Right lobe of liver (tissue), 4 donors: ENCODE data around the gene TRPV2.
"Not testable (repeated sequence)": the region's sequence is repeated elsewhere in the genome, so short reads cannot be mapped to it uniquely, and the experiment has no call there.

Experiments used
- CTCF ChIP-seq, 4 donors: fragments of 200-600 bp in 3 of 4; fragments of 450-650 bp in 1 of 4; IDR thresholded peaks; one replicate each; pipeline versions ENCODE4 v1.5.1 to v1.8.0; 2016 to 2022; ENCODE audit warnings: antibody characterized with exemption in 4 of 4, mild to moderate bottlenecking in 2 of 4
- POLR2A ChIP-seq: fragments of 450-650 bp; IDR thresholded peaks from one replicate; pipeline ENCODE4 v1.6.1; 2017; ENCODE audit warnings: antibody characterized with exemption, mild to moderate bottlenecking
- donor health status: DM: no; HTN: no; CAD: no.
- donor health status: DM: no; HTN: no; CAD: no.
- donor health status: DM: no; HTN: yes; CAD: no.

GRCh38 chr17:16452268-16452667 is 36.9 kb downstream of the TRPV2 start:
- TF ChIP-seq CTCF (IDR thresholded peaks at IDR 0.05); POLR2A: not testable (repeated sequence)
